Kidney epithelial cell (primary cell): ENCODE data around the gene LDLRAD4. TPM values are rescaled to one million over a fixed set of nuclear protein-coding genes. Genes with fewer than 3 reads are reported as not detected.

ENCODE experiments used
- DNase-seq: peaks from one replicate; pipeline ENCODE4 v3.0.0-alpha.2; 2010; ENCODE audit warnings: low read depth
- H3K27me3 ChIP-seq: 2 replicates; pipeline ENCODE4 v1.6.0; 2011; ENCODE audit warnings: low read length; ENCODE audit not compliant: control insufficient read depth, insufficient read depth
- H3K36me3 ChIP-seq: 2 replicates; pipeline ENCODE4 v1.5.1; 2011; ENCODE audit warnings: low read length; ENCODE audit not compliant: control insufficient read depth, insufficient read depth
- H3K4me3 ChIP-seq: 2 replicates; pipeline ENCODE4 v1.5.1; 2011; ENCODE audit warnings: low read depth, mild to moderate bottlenecking, control low read depth, low read length
- total RNA-seq: library from RNA; depleted of rRNA; stranded (reverse); fragments of >200 nt; gene quantifications from 2 replicates; pipeline ENCODE4 v1.2.3, GENCODE V29; 2015
- TF ChIP-seq, protein P1 (sequence below): IDR thresholded peaks from 2 replicates; pipeline ENCODE4 v1.5.1; 2011; ENCODE audit warnings: mild to moderate bottlenecking, moderate library complexity, low read length, control low read depth, inconsistent platforms; ENCODE audit not compliant: insufficient read depth, poor library complexity, severe bottlenecking

The LDLRAD4 gene
- total RNA-seq, 1 donor from 2014 or later: 5.8 TPM

GRCh38 chr18:13696961-13697360 is 478.4 kb downstream of the LDLRAD4 start:
- DNase-seq: no peak
- no peak overlapping the region for H3K4me3 ChIP-seq
- no peaks in the 10 kb centered on the region for H3K36me3 ChIP-seq
- no peaks in the 10 kb centered on the region for H3K27me3 ChIP-seq
- TF ChIP-seq, protein P1, sequence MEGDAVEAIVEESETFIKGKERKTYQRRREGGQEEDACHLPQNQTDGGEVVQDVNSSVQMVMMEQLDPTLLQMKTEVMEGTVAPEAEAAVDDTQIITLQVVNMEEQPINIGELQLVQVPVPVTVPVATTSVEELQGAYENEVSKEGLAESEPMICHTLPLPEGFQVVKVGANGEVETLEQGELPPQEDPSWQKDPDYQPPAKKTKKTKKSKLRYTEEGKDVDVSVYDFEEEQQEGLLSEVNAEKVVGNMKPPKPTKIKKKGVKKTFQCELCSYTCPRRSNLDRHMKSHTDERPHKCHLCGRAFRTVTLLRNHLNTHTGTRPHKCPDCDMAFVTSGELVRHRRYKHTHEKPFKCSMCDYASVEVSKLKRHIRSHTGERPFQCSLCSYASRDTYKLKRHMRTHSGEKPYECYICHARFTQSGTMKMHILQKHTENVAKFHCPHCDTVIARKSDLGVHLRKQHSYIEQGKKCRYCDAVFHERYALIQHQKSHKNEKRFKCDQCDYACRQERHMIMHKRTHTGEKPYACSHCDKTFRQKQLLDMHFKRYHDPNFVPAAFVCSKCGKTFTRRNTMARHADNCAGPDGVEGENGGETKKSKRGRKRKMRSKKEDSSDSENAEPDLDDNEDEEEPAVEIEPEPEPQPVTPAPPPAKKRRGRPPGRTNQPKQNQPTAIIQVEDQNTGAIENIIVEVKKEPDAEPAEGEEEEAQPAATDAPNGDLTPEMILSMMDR: no peak

DNA sequence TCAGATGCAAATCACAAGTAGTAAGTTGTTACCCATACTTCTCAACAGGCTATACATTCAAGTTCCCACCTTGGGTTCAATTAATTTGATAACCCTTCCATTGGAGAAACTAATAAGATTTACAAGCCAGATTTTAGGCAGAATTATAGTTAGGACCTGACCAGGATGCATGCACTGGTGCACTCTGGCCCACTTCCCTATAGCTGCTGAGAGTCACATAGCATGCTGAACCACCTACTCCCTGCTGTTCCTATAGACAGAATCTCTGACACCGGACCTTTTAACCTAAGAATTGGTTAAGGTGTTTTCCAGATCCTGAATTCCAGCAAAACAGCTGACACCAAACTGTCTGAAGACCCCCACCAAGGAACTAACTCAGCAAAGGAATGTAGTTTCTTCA is 481.6 kb downstream of the LDLRAD4 start:
- no peaks in the 10 kb centered on the region for H3K36me3 ChIP-seq
- TF ChIP-seq, protein P1: no peak
- no peak overlapping the region for H3K4me3 ChIP-seq
- H3K27me3 ChIP-seq: no peaks in the 10 kb centered on the region
- no peak for DNase-seq

Other genes starting within 250 kb of the LDLRAD4 start
- 14.4 and 16.6 TPM in 2 replicates for gene CEP192, start 227.4 kb upstream of the LDLRAD4 start, total RNA-seq